ENCODE measurements around the gene AACS. TPM values are rescaled to one million over a fixed set of nuclear protein-coding genes. Genes with fewer than 3 reads are reported as not detected.
A peak's percentile ranks its signal among the peaks of the same experiment; 100 is the strongest.

AACS gene
- total and polyA plus RNA-seq, 2 of the 13 experiments (the other 11 are each of a cell fraction or from before 2014, with no cell fraction given) = 23.3 to 28.8 TPM

- TF ChIP-seq ZNF580 (CRISPR knock-in tag; IDR thresholded peaks at IDR 0.05; ENCODE audit: borderline replicate concordance, low read depth) = no peak
- TF ChIP-seq, protein P1, sequence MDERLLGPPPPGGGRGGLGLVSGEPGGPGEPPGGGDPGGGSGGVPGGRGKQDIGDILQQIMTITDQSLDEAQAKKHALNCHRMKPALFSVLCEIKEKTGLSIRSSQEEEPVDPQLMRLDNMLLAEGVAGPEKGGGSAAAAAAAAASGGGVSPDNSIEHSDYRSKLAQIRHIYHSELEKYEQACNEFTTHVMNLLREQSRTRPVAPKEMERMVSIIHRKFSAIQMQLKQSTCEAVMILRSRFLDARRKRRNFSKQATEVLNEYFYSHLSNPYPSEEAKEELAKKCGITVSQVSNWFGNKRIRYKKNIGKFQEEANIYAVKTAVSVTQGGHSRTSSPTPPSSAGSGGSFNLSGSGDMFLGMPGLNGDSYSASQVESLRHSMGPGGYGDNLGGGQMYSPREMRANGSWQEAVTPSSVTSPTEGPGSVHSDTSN (CRISPR knock-in tag; IDR thresholded peaks at IDR 0.05) = no peak
- TF ChIP-seq FOXK1 (CRISPR knock-in tag; IDR thresholded peaks at IDR 0.05; ENCODE audit: borderline replicate concordance, low read depth) = no peak
- TF ChIP-seq ZNF207 (IDR thresholded peaks at IDR 0.05; ENCODE audit: borderline replicate concordance) = no peak
- TF ChIP-seq, protein P2, sequence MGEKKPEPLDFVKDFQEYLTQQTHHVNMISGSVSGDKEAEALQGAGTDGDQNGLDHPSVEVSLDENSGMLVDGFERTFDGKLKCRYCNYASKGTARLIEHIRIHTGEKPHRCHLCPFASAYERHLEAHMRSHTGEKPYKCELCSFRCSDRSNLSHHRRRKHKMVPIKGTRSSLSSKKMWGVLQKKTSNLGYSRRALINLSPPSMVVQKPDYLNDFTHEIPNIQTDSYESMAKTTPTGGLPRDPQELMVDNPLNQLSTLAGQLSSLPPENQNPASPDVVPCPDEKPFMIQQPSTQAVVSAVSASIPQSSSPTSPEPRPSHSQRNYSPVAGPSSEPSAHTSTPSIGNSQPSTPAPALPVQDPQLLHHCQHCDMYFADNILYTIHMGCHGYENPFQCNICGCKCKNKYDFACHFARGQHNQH (CRISPR knock-in tag; IDR thresholded peaks at IDR 0.05) = no peak
- peak; percentile 46; the same call in 1 of the 2 replicates for TF ChIP-seq KDM5A (IDR thresholded peaks at IDR 0.05; ENCODE audit: borderline replicate concordance, low read length)
- TF ChIP-seq KAT2B (IDR thresholded peaks at IDR 0.05; ENCODE audit: borderline replicate concordance, low read depth, low read length) = no peak
- TF ChIP-seq ZBTB21 (CRISPR knock-in tag; IDR thresholded peaks at IDR 0.05) = no peak
- TF ChIP-seq ZNF652 (CRISPR knock-in tag; IDR thresholded peaks at IDR 0.05; ENCODE audit: borderline replicate concordance, low read depth) = no peak
- TF ChIP-seq, protein P3, sequence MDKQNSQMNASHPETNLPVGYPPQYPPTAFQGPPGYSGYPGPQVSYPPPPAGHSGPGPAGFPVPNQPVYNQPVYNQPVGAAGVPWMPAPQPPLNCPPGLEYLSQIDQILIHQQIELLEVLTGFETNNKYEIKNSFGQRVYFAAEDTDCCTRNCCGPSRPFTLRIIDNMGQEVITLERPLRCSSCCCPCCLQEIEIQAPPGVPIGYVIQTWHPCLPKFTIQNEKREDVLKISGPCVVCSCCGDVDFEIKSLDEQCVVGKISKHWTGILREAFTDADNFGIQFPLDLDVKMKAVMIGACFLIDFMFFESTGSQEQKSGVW (CRISPR knock-in tag; IDR thresholded peaks at IDR 0.05; ENCODE audit: borderline replicate concordance) = no peak
- TF ChIP-seq MYC (CRISPR knock-in tag; IDR thresholded peaks at IDR 0.05; ENCODE audit: borderline replicate concordance) = peak; percentile 36; the same call in 1 of the 2 replicates
- TF ChIP-seq ZNF501 (CRISPR knock-in tag; IDR thresholded peaks at IDR 0.05) = no peak
- no peak for TF ChIP-seq TRIM22 (IDR thresholded peaks at IDR 0.05)
- no peak for TF ChIP-seq ZBTB1 (CRISPR knock-in tag; IDR thresholded peaks at IDR 0.05; ENCODE audit: borderline replicate concordance)
- TF ChIP-seq, protein P4, sequence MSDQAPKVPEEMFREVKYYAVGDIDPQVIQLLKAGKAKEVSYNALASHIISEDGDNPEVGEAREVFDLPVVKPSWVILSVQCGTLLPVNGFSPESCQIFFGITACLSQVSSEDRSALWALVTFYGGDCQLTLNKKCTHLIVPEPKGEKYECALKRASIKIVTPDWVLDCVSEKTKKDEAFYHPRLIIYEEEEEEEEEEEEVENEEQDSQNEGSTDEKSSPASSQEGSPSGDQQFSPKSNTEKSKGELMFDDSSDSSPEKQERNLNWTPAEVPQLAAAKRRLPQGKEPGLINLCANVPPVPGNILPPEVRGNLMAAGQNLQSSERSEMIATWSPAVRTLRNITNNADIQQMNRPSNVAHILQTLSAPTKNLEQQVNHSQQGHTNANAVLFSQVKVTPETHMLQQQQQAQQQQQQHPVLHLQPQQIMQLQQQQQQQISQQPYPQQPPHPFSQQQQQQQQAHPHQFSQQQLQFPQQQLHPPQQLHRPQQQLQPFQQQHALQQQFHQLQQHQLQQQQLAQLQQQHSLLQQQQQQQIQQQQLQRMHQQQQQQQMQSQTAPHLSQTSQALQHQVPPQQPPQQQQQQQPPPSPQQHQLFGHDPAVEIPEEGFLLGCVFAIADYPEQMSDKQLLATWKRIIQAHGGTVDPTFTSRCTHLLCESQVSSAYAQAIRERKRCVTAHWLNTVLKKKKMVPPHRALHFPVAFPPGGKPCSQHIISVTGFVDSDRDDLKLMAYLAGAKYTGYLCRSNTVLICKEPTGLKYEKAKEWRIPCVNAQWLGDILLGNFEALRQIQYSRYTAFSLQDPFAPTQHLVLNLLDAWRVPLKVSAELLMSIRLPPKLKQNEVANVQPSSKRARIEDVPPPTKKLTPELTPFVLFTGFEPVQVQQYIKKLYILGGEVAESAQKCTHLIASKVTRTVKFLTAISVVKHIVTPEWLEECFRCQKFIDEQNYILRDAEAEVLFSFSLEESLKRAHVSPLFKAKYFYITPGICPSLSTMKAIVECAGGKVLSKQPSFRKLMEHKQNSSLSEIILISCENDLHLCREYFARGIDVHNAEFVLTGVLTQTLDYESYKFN (CRISPR knock-in tag; conservative IDR thresholded peaks at IDR 0.05) = 0 out of 2 replicates have a peak, but pooled peaks have one; percentile 4
- no peak for TF ChIP-seq ZKSCAN1 (IDR thresholded peaks at IDR 0.05; ENCODE audit: low read length)
- TF ChIP-seq FOXK2 (IDR thresholded peaks at IDR 0.05) = no peak
- no peak for TF ChIP-seq SRSF9 (IDR thresholded peaks at IDR 0.05; ENCODE audit: borderline replicate concordance, insufficient read depth, low read depth, low read length, poor library complexity, severe bottlenecking)
- TF ChIP-seq, protein P5, sequence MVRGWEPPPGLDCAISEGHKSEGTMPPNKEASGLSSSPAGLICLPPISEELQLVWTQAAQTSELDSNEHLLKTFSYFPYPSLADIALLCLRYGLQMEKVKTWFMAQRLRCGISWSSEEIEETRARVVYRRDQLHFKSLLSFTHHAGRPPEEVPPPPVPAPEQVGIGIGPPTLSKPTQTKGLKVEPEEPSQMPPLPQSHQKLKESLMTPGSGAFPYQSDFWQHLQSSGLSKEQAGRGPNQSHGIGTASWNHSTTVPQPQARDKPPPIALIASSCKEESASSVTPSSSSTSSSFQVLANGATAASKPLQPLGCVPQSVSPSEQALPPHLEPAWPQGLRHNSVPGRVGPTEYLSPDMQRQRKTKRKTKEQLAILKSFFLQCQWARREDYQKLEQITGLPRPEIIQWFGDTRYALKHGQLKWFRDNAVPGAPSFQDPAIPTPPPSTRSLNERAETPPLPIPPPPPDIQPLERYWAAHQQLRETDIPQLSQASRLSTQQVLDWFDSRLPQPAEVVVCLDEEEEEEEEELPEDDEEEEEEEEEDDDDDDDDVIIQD (CRISPR knock-in tag; IDR thresholded peaks at IDR 0.05; ENCODE audit: low read depth) = no peak
These were observed at the start of gene AACS (continued) for GRCh38 chr12:125065021-125065918.
